ENCODE data around the gene TRIM32. TPM values are rescaled to one million over a fixed set of nuclear protein-coding genes. Genes with fewer than 3 reads are reported as not detected.

The TRIM32 gene
- total RNA-seq, 1 experiment from 2014 or later, result 17.5 TPM

DNA sequence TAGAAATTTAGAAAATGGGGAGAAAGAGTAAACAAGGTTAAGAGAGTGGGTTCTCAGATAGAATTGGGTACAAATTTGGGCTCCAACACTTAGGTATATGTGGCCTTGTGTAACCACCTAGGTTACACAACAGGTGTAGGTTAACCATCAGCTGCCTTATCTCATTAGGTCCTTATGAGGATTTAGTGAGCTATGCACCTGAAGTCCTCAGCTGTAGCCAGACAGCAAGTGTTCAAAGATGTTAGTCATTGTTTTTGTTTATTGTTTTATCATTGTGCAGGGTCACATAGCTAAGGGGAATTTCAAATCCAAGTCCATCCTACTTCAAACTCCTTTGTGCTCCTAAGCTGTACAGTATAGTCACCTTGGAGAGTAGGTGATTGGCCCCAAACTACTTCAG, 970 bp upstream of the TRIM32 start:
- ChIA-PET POLR2A (no interaction called here), CTCF (interaction anchor here (1.0 to 2.1 kb wide), 2 partner anchors 12 to 51 kb away, joined by 3 to 7 read pairs; no protein-coding TSS in a partner anchor)
- no peak for TF ChIP-seq ZNF232 (CRISPR knock-in tag; IDR thresholded peaks at IDR 0.05)
- Mint-ChIP-seq H3K27ac (no peak overlapping the region), H3K4me3 (peak overlapping the region; percentile 87), H3K9me3 (peaks cover 16% of the 10 kb centered on the region), H3K36me3 (peaks cover 24% of the 10 kb centered on the region), H3K4me1 (peaks cover 30% of the 10 kb centered on the region), H3K27me3 (ENCODE audit: low read depth) (peaks cover 12% of the 10 kb centered on the region)
- ATAC-seq, result no peak
- no peak for DNase-seq (ENCODE audit: low spot score)

DNA sequence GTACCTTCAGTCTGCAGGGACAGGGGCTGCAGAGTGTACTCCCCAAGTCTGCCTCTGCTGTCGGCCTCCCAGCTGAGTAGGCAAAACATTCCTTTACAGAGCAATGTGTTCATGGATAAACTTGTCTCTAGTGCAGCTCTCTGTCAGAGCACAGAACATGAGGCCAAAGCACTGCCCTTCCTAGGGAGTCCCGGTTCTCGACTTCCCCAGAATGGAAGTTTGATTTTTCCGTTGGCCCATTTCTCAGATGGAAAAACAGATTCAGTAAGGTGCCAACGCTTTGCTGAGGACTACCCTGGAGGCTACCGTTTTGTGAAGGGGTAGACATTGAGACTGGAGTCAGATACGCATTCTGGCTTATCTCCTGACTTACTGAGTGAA, 422 bp upstream of the TRIM32 start:
- DNase-seq (ENCODE audit: low spot score) (peak; percentile 10), ATAC-seq (peak; percentile 13)
- H3K4me1 Mint-ChIP-seq, result peaks cover 30% of the 10 kb centered on the region
- peak overlapping the region; percentile 87 for H3K4me3 Mint-ChIP-seq
- ChIA-PET CTCF (interaction anchor here (0.6 to 2.1 kb wide), 4 partner anchors 12 to 740 kb away, joined by 3 to 7 read pairs (median 4); no protein-coding TSS in a partner anchor), POLR2A (interaction anchor here (0.6 kb wide), 1 partner anchor 605 kb away, joined by 3 read pairs; no protein-coding TSS in a partner anchor)
- no peak overlapping the region for H3K27ac Mint-ChIP-seq
- peaks cover 12% of the 10 kb centered on the region for H3K27me3 Mint-ChIP-seq (ENCODE audit: low read depth)
- peaks cover 24% of the 10 kb centered on the region for H3K36me3 Mint-ChIP-seq
- H3K9me3 Mint-ChIP-seq, result peaks cover 16% of the 10 kb centered on the region
- TF ChIP-seq ZNF219 (CRISPR knock-in tag; IDR thresholded peaks at IDR 0.05; ENCODE audit: borderline replicate concordance), result no peak
- TF ChIP-seq, protein P1, sequence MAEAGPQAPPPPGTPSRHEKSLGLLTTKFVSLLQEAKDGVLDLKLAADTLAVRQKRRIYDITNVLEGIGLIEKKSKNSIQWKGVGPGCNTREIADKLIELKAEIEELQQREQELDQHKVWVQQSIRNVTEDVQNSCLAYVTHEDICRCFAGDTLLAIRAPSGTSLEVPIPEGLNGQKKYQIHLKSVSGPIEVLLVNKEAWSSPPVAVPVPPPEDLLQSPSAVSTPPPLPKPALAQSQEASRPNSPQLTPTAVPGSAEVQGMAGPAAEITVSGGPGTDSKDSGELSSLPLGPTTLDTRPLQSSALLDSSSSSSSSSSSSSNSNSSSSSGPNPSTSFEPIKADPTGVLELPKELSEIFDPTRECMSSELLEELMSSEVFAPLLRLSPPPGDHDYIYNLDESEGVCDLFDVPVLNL (CRISPR knock-in tag; IDR thresholded peaks at IDR 0.05; ENCODE audit: borderline replicate concordance, low read depth), result no peak
- TF ChIP-seq, protein P2, sequence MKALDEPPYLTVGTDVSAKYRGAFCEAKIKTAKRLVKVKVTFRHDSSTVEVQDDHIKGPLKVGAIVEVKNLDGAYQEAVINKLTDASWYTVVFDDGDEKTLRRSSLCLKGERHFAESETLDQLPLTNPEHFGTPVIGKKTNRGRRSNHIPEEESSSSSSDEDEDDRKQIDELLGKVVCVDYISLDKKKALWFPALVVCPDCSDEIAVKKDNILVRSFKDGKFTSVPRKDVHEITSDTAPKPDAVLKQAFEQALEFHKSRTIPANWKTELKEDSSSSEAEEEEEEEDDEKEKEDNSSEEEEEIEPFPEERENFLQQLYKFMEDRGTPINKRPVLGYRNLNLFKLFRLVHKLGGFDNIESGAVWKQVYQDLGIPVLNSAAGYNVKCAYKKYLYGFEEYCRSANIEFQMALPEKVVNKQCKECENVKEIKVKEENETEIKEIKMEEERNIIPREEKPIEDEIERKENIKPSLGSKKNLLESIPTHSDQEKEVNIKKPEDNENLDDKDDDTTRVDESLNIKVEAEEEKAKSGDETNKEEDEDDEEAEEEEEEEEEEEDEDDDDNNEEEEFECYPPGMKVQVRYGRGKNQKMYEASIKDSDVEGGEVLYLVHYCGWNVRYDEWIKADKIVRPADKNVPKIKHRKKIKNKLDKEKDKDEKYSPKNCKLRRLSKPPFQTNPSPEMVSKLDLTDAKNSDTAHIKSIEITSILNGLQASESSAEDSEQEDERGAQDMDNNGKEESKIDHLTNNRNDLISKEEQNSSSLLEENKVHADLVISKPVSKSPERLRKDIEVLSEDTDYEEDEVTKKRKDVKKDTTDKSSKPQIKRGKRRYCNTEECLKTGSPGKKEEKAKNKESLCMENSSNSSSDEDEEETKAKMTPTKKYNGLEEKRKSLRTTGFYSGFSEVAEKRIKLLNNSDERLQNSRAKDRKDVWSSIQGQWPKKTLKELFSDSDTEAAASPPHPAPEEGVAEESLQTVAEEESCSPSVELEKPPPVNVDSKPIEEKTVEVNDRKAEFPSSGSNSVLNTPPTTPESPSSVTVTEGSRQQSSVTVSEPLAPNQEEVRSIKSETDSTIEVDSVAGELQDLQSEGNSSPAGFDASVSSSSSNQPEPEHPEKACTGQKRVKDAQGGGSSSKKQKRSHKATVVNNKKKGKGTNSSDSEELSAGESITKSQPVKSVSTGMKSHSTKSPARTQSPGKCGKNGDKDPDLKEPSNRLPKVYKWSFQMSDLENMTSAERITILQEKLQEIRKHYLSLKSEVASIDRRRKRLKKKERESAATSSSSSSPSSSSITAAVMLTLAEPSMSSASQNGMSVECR (CRISPR knock-in tag; IDR thresholded peaks at IDR 0.05; ENCODE audit: borderline replicate concordance), result 0 out of 2 replicates have a peak, but pooled peaks have one; percentile 26
- no peak for TF ChIP-seq ATF6 (CRISPR knock-in tag; IDR thresholded peaks at IDR 0.05)
- TF ChIP-seq ZNF121 (CRISPR knock-in tag; IDR thresholded peaks at IDR 0.05), result no peak
- peak; percentile 60; the same call in 1 of the 2 replicates for TF ChIP-seq GTF2I (CRISPR knock-in tag; conservative IDR thresholded peaks at IDR 0.05)
- TF ChIP-seq USF1 (CRISPR knock-in tag; IDR thresholded peaks at IDR 0.05), result 0 out of 2 replicates have a peak, but pooled peaks have one; percentile 8
- 0 out of 2 replicates have a peak, but pooled peaks have one; percentile 5 for TF ChIP-seq FOXP4 (CRISPR knock-in tag; IDR thresholded peaks at IDR 0.05)
- no peak for TF ChIP-seq RELA (CRISPR knock-in tag; IDR thresholded peaks at IDR 0.05; ENCODE audit: borderline replicate concordance)

DNA sequence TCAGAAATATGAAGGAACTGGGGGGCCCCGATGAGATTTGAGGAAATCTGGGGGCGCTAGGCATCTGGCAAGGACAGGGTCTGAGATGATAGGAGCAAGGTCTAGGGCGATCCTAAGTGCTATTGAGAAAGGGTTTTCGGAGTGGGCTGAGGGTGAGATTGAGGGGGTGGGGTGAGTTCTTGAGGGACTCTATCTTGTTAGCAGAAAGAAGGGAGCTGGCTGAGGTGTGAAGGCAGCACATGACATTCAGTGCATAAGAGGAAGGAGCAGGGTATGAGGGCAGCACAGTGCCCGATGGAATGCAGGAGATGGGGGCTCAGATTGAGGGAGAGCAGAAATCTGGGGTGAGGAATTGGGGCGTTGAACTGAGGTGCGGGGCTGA, 640 bp downstream of the TRIM32 start:
- 0 out of 2 replicates have a peak, but pooled peaks have one; percentile 38 for TF ChIP-seq NFE2L1 (CRISPR knock-in tag; IDR thresholded peaks at IDR 0.05)
- no peak for TF ChIP-seq AR (CRISPR knock-in tag; IDR thresholded peaks at IDR 0.05)
- TF ChIP-seq E2F1 (CRISPR knock-in tag; IDR thresholded peaks at IDR 0.05), result no peak
- TF ChIP-seq, protein P3, sequence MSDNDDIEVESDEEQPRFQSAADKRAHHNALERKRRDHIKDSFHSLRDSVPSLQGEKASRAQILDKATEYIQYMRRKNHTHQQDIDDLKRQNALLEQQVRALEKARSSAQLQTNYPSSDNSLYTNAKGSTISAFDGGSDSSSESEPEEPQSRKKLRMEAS (CRISPR knock-in tag; IDR thresholded peaks at IDR 0.05), result peak; percentile 55; the same call in 1 of the 2 replicates
- H3K4me3 Mint-ChIP-seq, result peak overlapping the region; percentile 87
- ATAC-seq (peak; percentile 12), DNase-seq (ENCODE audit: low spot score) (no peak)
- peaks cover 16% of the 10 kb centered on the region for H3K9me3 Mint-ChIP-seq
- ChIA-PET POLR2A (no interaction called here), CTCF (interaction anchor here (2.1 kb wide), 1 partner anchor 11 kb away, joined by 7 read pairs; no protein-coding TSS in a partner anchor)
- H3K27me3 Mint-ChIP-seq (ENCODE audit: low read depth), result peaks cover 12% of the 10 kb centered on the region
- H3K4me1 Mint-ChIP-seq, result peaks cover 30% of the 10 kb centered on the region
- peaks cover 17% of the 10 kb centered on the region for H3K36me3 Mint-ChIP-seq
- H3K27ac Mint-ChIP-seq, result no peak overlapping the region

Measured in WTC11 (cell line).